Keratinocyte (primary cell): ENCODE data around the gene E4F1.

ENCODE experiments used
- CTCF ChIP-seq, 3 experiments: IDR thresholded peaks in 1 of 3; conservative IDR thresholded peaks in 1 of 3; optimal IDR thresholded peaks in 1 of 3; 2 replicates in 2 of 3; 3 replicates in 1 of 3; pipeline versions ENCODE3 to v1.5.1; 2011; ENCODE audit warnings: low read length in 3 of 3, mild to moderate bottlenecking in 3 of 3, moderate library complexity in 2 of 3, control low read depth in 1 of 3, inconsistent platforms in 1 of 3; ENCODE audit not compliant: insufficient read depth in 2 of 3; ENCODE audit errors: extremely low read depth in 1 of 3
- EZH2 ChIP-seq: IDR thresholded peaks from one replicate; pipeline ENCODE4 v1.6.1; 2012; ENCODE audit warnings: inconsistent platforms, mild to moderate bottlenecking, low read length, moderate library complexity

GRCh38 chr16:2214719-2214968, 8.7 kb upstream of the E4F1 start, which contains the start of gene PGP:
- TF ChIP-seq CTCF (optimal IDR thresholded peaks at IDR 0.05 in 1 of 3, IDR thresholded peaks at IDR 0.05 in 1 of 3, conservative IDR thresholded peaks at IDR 0.05 in 1 of 3; ENCODE audit: extremely low read depth in 1 of 3, insufficient read depth in 2 of 3, low read length in 3 of 3) (no peak), EZH2 (no peak)
